Activated T-helper 1 cell treated with Interleukin-2 at 50 U/mL for 16 hours (primary cell): ENCODE results near the gene PAF1.

Experiments
- DNase-seq: peaks from one replicate; pipeline ENCODE4 v3.0.0-alpha.2; 2020; ENCODE audit warnings: low read depth

PAF1 gene

GRCh38 chr19:39405261-39405957 is 14.5 kb upstream of the PAF1 start:
- DNase-seq: no peak

- DNase-seq: peak; percentile 94
Observed at GRCh38 chr19:39403331-39404312, 12.7 kb upstream of the PAF1 start.

GRCh38 chr19:39402346-39403300 is 11.7 kb upstream of the PAF1 start:
- DNase-seq: peak; percentile 79

GRCh38 chr19:39401549-39402345 is 10.8 kb upstream of the PAF1 start:
- peak; percentile 77 for DNase-seq

- DNase-seq: no peak
Observed at GRCh38 chr19:39401070-39401548, 10.2 kb upstream of the PAF1 start.

GRCh38 chr19:39400061-39400460 is 9.2 kb upstream of the PAF1 start:
- no peak for DNase-seq

GRCh38 chr19:39399668-39400050 is 8.8 kb upstream of the PAF1 start:
- DNase-seq: no peak

- peak; percentile 49 for DNase-seq
Observed at GRCh38 chr19:39398297-39398864, 7.5 kb upstream of the PAF1 start.

- peak; percentile 89 for DNase-seq
Observed at GRCh38 chr19:39397360-39398296, 6.7 kb upstream of the PAF1 start.

GRCh38 chr19:39390451-39390750 is 505 bp downstream of the PAF1 start:
- DNase-seq: no peak

GRCh38 chr19:39389631-39390414 is 1.1 kb downstream of the PAF1 start:
- DNase-seq: no peak

GRCh38 chr19:39388657-39389056 is 2.2 kb downstream of the PAF1 start:
- DNase-seq: no peak

- no peak for DNase-seq
Observed at GRCh38 chr19:39386557-39386956, 4.3 kb downstream of the PAF1 start.

GRCh38 chr19:39385629-39386411 is 5.1 kb downstream of the PAF1 start:
- no peak for DNase-seq

GRCh38 chr19:39384839-39385568 is 5.9 kb downstream of the PAF1 start:
- DNase-seq: no peak

GRCh38 chr19:39382991-39383828 is 7.7 kb downstream of the PAF1 start:
- no peak for DNase-seq
